KMS-11 (cell line): ENCODE data around the gene ATP5ME.

Experiments
- H2AFZ ChIP-seq: fragments of 200-600 bp; sonication (generic); 2 replicates; pipeline ENCODE4 v1.6.1; 2016; ENCODE audit warnings: antibody characterized with exemption, mixed run types, low read depth
- H3K27ac ChIP-seq: fragments of 200-600 bp; sonication (generic); 2 replicates; pipeline ENCODE4 v1.6.1; 2016; ENCODE audit warnings: mild to moderate bottlenecking, mixed run types
- H3K27me3 ChIP-seq: fragments of 200-600 bp; sonication (generic); 2 replicates; pipeline ENCODE4 v1.6.1; 2017; ENCODE audit warnings: mild to moderate bottlenecking, low read depth, mixed run types, moderate library complexity; ENCODE audit not compliant: insufficient read depth
- H3K36me3 ChIP-seq: fragments of 200-600 bp; sonication (generic); 2 replicates; pipeline ENCODE4 v1.6.1; 2017; ENCODE audit warnings: mild to moderate bottlenecking, mixed run types; ENCODE audit not compliant: insufficient read depth
- H3K4me1 ChIP-seq: fragments of 200-600 bp; sonication (generic); 2 replicates; pipeline ENCODE4 v1.6.1; 2016; ENCODE audit warnings: mild to moderate bottlenecking, low read depth, mixed run types; ENCODE audit not compliant: poor library complexity, severe bottlenecking
- H3K4me2 ChIP-seq: fragments of 200-600 bp; sonication (generic); 2 replicates; pipeline ENCODE4 v1.7.0; 2016; ENCODE audit warnings: mild to moderate bottlenecking, mixed run types
- H3K4me3 ChIP-seq: fragments of 200-600 bp; sonication (generic); IDR thresholded peaks from 2 replicates; pipeline ENCODE4 v1.6.1; 2017; ENCODE audit warnings: low read depth, low read length, mixed read lengths; ENCODE audit not compliant: insufficient read depth
- H3K79me2 ChIP-seq: fragments of 200-600 bp; sonication (generic); 2 replicates; pipeline ENCODE4 v1.6.1; 2016; ENCODE audit warnings: low read depth, mixed run types; ENCODE audit not compliant: insufficient read depth
- H3K9ac ChIP-seq: fragments of 200-600 bp; sonication (generic); 2 replicates; pipeline ENCODE4 v1.6.1; 2016; ENCODE audit warnings: mild to moderate bottlenecking, mixed run types
- H4K20me1 ChIP-seq: fragments of 200-600 bp; sonication (generic); 2 replicates; pipeline ENCODE4 v1.6.1; 2016; ENCODE audit warnings: mild to moderate bottlenecking, mixed run types; ENCODE audit not compliant: insufficient read depth
- TF ChIP-seq, protein P1 (sequence below): fragments of 200-600 bp; sonication (generic); conservative IDR thresholded peaks from 2 replicates; pipeline ENCODE4 v1.6.1; 2017; ENCODE audit warnings: low read depth, mild to moderate bottlenecking, antibody characterized with exemption, low read length, moderate library complexity, mixed read lengths

ATP5ME gene

DNA sequence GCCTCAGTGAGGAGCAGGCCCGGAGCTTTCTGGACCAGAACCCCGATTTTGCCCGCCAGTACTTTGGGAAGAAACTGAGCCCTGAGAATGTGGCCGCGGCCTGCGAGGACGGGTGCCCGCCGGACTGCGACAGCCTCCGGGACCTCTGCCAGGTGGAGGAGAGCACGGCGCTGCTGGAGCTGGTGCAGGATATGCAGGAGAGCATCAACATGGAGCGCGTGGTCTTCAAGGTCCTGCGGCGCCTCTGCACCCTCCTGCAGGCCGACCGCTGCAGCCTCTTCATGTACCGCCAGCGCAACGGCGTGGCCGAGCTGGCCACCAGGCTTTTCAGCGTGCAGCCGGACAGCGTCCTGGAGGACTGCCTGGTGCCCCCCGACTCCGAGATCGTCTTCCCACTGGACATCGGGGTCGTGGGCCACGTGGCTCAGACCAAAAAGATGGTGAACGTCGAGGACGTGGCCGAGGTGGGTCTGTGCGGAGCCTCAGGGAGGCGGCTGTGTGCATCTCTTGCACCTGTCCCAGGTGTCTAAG is 48.4 kb downstream of the ATP5ME start:
- Histone ChIP-seq H3K27me3 (no peaks in the 10 kb centered on the region; the same call in 1 of the 2 replicates), H3K4me3 (no peak overlapping the region), H3K4me1 (no peaks in the 10 kb centered on the region), H3K79me2 (no peaks in the 10 kb centered on the region), H2AFZ (no peak overlapping the region), H3K9ac (no peak overlapping the region), H4K20me1 (no peaks in the 10 kb centered on the region), H3K27ac (no peak overlapping the region), H3K4me2 (no peak overlapping the region), H3K36me3 (no peaks in the 10 kb centered on the region)
- TF ChIP-seq, protein P1, sequence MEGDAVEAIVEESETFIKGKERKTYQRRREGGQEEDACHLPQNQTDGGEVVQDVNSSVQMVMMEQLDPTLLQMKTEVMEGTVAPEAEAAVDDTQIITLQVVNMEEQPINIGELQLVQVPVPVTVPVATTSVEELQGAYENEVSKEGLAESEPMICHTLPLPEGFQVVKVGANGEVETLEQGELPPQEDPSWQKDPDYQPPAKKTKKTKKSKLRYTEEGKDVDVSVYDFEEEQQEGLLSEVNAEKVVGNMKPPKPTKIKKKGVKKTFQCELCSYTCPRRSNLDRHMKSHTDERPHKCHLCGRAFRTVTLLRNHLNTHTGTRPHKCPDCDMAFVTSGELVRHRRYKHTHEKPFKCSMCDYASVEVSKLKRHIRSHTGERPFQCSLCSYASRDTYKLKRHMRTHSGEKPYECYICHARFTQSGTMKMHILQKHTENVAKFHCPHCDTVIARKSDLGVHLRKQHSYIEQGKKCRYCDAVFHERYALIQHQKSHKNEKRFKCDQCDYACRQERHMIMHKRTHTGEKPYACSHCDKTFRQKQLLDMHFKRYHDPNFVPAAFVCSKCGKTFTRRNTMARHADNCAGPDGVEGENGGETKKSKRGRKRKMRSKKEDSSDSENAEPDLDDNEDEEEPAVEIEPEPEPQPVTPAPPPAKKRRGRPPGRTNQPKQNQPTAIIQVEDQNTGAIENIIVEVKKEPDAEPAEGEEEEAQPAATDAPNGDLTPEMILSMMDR, result no peak

DNA sequence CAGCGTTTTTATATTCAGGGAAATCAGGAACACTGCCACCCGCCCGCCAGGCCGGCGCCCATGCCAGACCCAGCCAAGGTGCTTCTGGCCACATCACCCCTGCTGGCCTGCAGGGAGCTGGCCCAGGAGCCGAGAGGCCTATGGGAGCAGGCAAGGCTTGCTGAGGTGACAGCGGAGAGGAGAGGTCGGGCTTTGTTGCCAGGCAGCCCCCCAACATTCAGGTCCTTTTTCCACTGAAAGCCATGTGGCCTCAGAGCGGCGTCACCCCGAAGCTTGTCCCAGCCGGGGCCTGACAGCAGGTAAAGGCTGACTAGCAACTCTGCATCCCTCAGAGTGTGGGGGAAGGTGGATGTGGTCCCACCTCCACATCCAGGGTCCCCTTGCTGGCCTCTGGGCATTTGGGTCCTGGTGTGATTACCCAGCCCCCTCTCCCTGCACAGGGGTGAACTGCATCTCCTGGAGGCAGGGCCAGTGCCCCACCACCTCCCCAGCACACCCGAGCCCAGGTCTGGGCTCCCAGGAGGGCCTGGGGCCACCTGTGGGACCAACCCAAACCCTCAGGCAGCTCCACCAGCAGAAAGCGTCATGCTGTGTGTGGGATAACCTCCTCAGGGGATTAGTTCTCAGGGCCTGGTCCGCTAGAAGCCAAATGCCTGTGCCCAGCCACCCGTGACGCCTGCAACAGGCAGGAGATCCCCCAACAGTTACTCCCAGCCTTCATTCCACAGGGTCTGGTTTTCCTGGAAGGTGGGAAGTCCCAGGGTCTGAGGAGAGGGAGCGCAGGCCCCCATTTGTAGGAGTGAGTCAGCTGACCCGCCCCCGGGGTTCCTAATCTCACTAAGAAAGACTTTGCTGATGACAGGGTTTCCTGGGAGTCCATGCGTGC is 49.1 kb downstream of the ATP5ME start, which contains the start of gene PDE6B:
PDE6B (plus strand) TSS at position 869 of the 886 bp plus-strand sequence. CDS start 54 bp downstream, outside the sequence.
- Histone ChIP-seq H3K36me3 (no peaks in the 10 kb centered on the region), H3K4me1 (no peaks in the 10 kb centered on the region), H3K4me2 (no peak within 1 kb of the TSS), H3K27ac (no peak within 1 kb of the TSS), H3K9ac (no peak within 1 kb of the TSS), H3K27me3 (no peaks in the 10 kb centered on the region; the same call in 1 of the 2 replicates), H2AFZ (no peak within 1 kb of the TSS), H3K79me2 (no peaks in the 10 kb centered on the region), H4K20me1 (no peaks in the 10 kb centered on the region), H3K4me3 (no peak within 1 kb of the TSS)
- TF ChIP-seq, protein P1, result no peak

DNA sequence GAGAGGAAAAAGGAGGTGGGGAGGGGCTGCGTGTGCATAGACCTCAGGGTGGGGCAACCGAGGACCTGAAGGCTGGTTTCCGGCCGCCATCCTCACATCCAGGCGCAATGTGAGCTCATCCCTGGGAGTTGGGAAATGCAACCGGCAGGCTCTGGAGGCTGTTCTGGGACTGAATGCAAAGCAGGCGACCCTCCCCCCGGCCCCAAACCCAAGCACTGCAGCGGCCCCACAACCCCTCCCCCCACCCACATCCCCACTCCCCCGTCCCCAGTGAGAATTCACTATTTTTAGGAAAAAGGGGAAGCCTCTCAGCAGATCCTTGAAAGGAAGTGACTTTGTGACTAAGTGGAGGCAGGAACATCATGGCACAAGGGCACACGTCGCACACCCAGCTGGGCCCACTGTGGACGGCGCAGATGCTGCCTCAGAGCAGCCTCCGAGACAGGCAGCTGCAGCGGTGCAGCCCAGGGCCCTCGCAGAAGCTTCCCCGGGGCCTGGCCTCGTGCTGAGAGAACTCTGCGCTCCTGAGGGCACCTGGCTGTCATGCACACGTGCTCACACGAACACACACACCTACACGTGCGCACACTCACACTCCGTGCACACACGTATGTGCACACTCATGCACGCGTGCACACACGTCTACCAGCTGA is 50.0 kb downstream of the ATP5ME start:
- Histone ChIP-seq H3K4me1 (no peaks in the 10 kb centered on the region), H3K4me3 (no peak overlapping the region), H3K36me3 (no peaks in the 10 kb centered on the region), H3K27ac (no peak overlapping the region), H3K9ac (no peak overlapping the region), H4K20me1 (no peaks in the 10 kb centered on the region), H3K79me2 (no peaks in the 10 kb centered on the region), H3K4me2 (no peak overlapping the region), H3K27me3 (no peaks in the 10 kb centered on the region; the same call in 1 of the 2 replicates), H2AFZ (no peak overlapping the region)
- TF ChIP-seq, protein P1, result no peak

DNA sequence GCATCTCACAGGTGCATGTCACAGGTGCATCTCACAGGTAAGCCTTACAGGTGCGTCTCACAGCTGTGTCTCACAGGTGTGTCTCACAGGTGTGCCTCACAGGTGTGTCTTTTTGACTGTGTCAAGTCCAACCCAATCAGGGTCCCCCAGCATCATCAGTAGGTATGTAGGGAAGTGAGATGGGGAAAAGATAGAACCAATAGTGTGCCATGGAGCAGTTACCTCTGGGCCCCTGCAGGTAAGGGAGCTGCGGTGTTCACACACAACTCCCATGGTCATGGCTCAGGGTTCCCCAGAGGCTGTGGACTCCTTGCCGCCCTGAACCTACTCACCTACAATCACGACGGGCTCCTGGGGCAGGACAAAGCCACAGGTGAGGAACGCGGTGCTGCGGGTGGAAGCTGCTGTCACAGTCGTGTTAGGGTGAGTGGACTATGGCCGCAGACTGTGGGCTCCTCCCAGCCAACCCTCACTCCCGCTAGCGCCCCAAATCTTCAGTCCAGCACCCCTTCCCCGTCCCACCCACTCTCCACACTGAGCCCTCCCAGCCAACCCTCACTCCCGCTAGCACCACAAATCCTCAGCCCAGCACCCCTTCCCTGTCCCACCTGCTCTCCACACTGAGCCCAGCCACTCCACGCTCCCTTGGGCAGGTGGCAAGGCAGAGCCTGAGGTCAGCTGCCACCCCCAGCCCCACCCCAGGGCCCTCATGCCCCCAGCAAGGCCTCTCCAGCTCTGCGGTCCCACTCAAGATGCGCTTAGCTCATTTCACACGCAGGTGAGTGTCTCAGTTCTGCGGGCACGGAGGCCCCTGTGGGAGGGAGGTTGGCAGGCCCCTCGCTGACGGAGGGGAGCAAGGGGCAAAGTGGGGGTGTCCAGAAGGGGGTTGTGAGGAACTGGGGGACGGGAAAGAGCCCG is 50.8 kb downstream of the ATP5ME start:
- Histone ChIP-seq H3K79me2 (no peaks in the 10 kb centered on the region), H3K27me3 (no peaks in the 10 kb centered on the region; the same call in 1 of the 2 replicates), H3K4me2 (no peak overlapping the region)

More for the DNA sequence above, 50.8 kb downstream of the ATP5ME start:
- no peaks in the 10 kb centered on the region for H4K20me1 ChIP-seq
- no peak overlapping the region for H3K4me3 ChIP-seq
- H3K36me3 ChIP-seq, result no peaks in the 10 kb centered on the region
- H2AFZ ChIP-seq, result no peak overlapping the region
- no peak overlapping the region for H3K9ac ChIP-seq
- no peaks in the 10 kb centered on the region for H3K4me1 ChIP-seq
- TF ChIP-seq, protein P1, result no peak
- no peak overlapping the region for H3K27ac ChIP-seq
